A549 treated with GW870086 at 1 μM for 4 hours (cell line): Measurements from ENCODE around the gene ACSL5. TPM values are rescaled to one million over a fixed set of nuclear protein-coding genes. Genes with fewer than 3 reads are reported as not detected.

Experiments used
- total RNA-seq: library from RNA; stranded (reverse); fragments of 200-300 nt; extraction: Qiagen RNA extraction; gene quantifications from 5 replicates; pipeline ENCODE4 v1.2.3, GENCODE V29; 2022; ENCODE audit warnings: low read depth

ACSL5 gene
- total RNA-seq = 0.10 to 0.39 TPM (median 0.26 TPM) in 5 replicates

GRCh38 chr10:112373912-112374338, at the start of gene ACSL5:
TSS of gene ACSL5 (plus strand) at chr10:112374116. CDS start at chr10:112394947, 20,831 bp downstream.

GRCh38 chr10:112446855-112447619, 73.1 kb downstream of the ACSL5 start, which contains the start of the genes VTI1A and ZDHHC6:
TSS of gene VTI1A (plus strand) at chr10:112447215. CDS start at chr10:112447374, 159 bp downstream.
TSS of gene ZDHHC6 (minus strand) at chr10:112446914. CDS start at chr10:112445436, 1,478 bp downstream.

Other genes starting within 250 kb of the ACSL5 start
- 5.4 to 7.4 TPM (median 6.4 TPM) in 5 replicates for gene GPAM, start 190.4 kb upstream of the ACSL5 start, total RNA-seq
- gene TECTB, start 90.7 kb upstream of the ACSL5 start, total RNA-seq = not detected in 5 replicates
- gene ZDHHC6, start 72.8 kb downstream of the ACSL5 start, total RNA-seq = 27.1 to 30.3 TPM (median 28.3 TPM) in 5 replicates
- 10.5 to 15.2 TPM (median 13.4 TPM) in 5 replicates for gene VTI1A, start 73.1 kb downstream of the ACSL5 start, total RNA-seq